ENCODE results near the gene UBA6. TPM values are rescaled to one million over a fixed set of nuclear protein-coding genes. Genes with fewer than 3 reads are reported as not detected.

Gene UBA6
- total and polyA plus RNA-seq, 9 of the 15 experiments (the other 6 are each of a cell fraction or from before 2014, with no cell fraction given), result 22.9 to 139 (median 94.6) TPM

DNA sequence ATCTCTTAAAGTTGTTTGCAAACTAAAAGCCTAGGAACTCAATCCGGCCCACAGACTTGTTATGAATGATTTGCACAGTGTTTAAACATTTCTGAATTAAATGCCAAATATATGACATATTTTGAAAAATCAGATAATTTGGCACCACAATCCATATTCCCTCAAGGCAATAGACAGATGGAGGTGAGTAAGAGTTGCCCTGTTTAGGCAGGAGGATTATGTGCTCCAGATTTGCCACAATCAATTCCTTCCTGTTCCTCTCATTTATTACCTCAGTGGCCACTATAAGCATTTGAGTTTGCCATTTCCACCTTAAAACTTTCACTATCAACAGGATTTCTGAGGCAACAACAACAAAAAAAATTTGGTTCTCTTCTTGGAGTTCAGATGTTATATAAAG lies 18.7 kb downstream of the UBA6 start (continued):
- TF ChIP-seq, protein P1, sequence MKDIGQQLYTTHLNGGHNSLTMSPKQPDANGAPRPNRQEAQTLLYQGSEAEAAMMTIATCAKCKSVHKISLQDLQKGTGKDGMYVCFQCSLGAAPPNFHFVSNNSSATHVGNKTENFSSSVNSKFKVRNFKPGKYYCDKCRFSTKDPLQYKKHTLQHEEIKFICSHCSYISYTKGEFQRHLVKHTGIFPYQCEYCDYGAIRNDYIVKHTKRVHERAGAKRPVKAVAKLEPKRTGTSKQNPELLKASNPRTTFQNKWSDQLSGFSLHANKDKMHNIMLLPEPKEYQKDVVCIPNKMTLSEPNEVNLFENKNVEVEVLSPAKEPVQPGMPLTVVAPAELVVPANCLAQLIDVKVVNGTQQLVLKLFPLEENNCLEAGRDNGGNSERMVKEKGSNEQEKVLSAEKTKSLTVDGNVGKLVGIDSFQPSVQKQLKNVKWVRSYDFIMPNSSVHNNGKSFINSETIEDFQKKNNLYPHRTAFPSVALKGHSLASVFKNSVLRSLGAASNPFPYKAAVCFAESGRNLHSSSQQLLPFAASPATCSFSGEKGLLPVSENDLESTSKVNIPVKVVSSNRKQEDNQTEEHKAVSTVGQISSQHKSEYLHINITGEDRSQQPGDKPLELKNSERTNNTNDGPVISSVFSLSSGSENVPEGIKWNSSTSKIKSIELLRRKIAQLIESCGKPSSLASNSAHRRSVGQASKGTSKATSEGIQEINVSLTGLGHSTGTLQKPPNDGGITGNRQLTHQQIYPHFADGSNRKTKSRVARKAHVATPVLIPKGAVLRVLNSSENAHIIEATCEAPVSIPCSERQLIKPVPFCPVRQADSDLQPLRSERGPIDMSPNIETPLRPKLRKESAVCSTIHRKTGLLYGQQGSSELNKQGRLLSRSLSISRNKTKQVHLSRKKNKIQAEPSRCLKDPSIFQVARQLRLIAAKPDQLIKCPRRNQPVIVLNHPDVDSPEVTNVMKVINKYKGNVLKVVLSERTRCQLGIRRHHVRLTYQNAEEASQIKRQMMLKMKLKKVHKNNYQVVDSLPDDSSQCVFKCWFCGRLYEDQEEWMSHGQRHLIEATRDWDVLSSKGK (CRISPR knock-in tag; IDR thresholded peaks at IDR 0.05), result no peak

GRCh38 chr4:67680581-67681222 lies 20.3 kb downstream of the UBA6 start:
- ATAC-seq (peak; percentile 60), DNase-seq (ENCODE audit: extremely low read depth in 1 of 4, low spot score in 3 of 4) (no peak), FAIRE-seq (no peak)
- no peak overlapping the region for H3K9ac ChIP-seq (ENCODE audit: insufficient read depth in 1 of 2, low read depth in 2 of 2, low read length in 2 of 2)
- ChIA-PET POLR2A (no interaction called here), CTCF (ENCODE audit: low intra/inter-chr PET ratio) (no interaction called here)
- H3K27ac ChIP-seq (ENCODE audit: extremely low read depth, low read depth, low read length), result no peak overlapping the region
- in situ Hi-C loops (cut with MboI), result no loop called here
- no peak overlapping the region for H3K4me2 ChIP-seq (ENCODE audit: insufficient read depth, low read length)
- H3K9me3 ChIP-seq (replicated peaks; ENCODE audit: control insufficient read depth, insufficient read depth, low read depth, low read length), result no peaks in the 10 kb centered on the region
- intact Hi-C loops (cut with micrococcal nuclease), result no loop called here
- H3K4me3 ChIP-seq, result no peak overlapping the region
- no peaks in the 10 kb centered on the region for H3K9me1 ChIP-seq (ENCODE audit: control insufficient read depth, insufficient read depth, low read length)
- H3K79me2 ChIP-seq (ENCODE audit: control insufficient read depth, insufficient read depth, low read length), result peaks cover 16% of the 10 kb centered on the region; the same call in 2 of the 3 replicates
- no peaks in the 10 kb centered on the region for H4K20me1 ChIP-seq (replicated peaks; ENCODE audit: control insufficient read depth, insufficient read depth, low read length)
- H2AFZ ChIP-seq (ENCODE audit: low read depth, low read length), result no peak overlapping the region
- H3K27me3 ChIP-seq (ENCODE audit: control insufficient read depth in 2 of 2, insufficient read depth in 2 of 2, low read length in 2 of 2), result no peaks in the 10 kb centered on the region
- H3K36me3 ChIP-seq (ENCODE audit: control insufficient read depth, insufficient read depth, low read length), result peaks cover 75% of the 10 kb centered on the region
- no peaks in the 10 kb centered on the region for H3K4me1 ChIP-seq (replicated peaks in 1 of 2; ENCODE audit: control insufficient read depth in 2 of 2, insufficient read depth in 2 of 2, low read length in 2 of 2)
- BruUV-seq (replicated peaks), result no TSS peak
- WGBS (ENCODE audit: insufficient coverage, low coverage, missing lambda C conversion rate), result 97% methylated on average over 2 of the region's 2 CpGs
- TF ChIP-seq MAZ (CRISPR knock-in tag; conservative IDR thresholded peaks at IDR 0.05 in 1 of 2, IDR thresholded peaks at IDR 0.05 in 1 of 2) (no peak), MEIS2 (IDR thresholded peaks at IDR 0.05; ENCODE audit: partially characterized antibody) (no peak), RNF219 (CRISPR knock-in tag; IDR thresholded peaks at IDR 0.05) (no peak), ZNF23 (CRISPR knock-in tag; IDR thresholded peaks at IDR 0.05) (no peak), SAFB2 (IDR thresholded peaks at IDR 0.05; ENCODE audit: borderline replicate concordance, low read depth, low read length, severe bottlenecking) (no peak), TBP (optimal IDR thresholded peaks at IDR 0.05; ENCODE audit: low read depth, low read length) (no peak), FOXJ2 (tag; IDR thresholded peaks at IDR 0.05) (no peak), DEAF1 (CRISPR knock-in tag; IDR thresholded peaks at IDR 0.05) (no peak), CSDE1 (IDR thresholded peaks at IDR 0.05) (no peak)
- TF ChIP-seq, protein P2, sequence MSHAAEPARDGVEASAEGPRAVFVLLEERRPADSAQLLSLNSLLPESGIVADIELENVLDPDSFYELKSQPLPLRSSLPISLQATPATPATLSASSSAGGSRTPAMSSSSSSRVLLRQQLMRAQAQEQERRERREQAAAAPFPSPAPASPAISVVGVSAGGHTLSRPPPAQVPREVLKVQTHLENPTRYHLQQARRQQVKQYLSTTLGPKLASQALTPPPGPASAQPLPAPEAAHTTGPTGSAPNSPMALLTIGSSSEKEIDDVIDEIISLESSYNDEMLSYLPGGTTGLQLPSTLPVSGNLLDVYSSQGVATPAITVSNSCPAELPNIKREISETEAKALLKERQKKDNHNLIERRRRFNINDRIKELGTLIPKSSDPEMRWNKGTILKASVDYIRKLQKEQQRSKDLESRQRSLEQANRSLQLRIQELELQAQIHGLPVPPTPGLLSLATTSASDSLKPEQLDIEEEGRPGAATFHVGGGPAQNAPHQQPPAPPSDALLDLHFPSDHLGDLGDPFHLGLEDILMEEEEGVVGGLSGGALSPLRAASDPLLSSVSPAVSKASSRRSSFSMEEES (CRISPR knock-in tag; IDR thresholded peaks at IDR 0.05), result no peak

Data from K562 (cell line).